ENCODE results near the gene GIT2. TPM values are rescaled to one million over a fixed set of nuclear protein-coding genes. Genes with fewer than 3 reads are reported as not detected.

GIT2 gene
- total RNA-seq, 4 donors from 2014 or later: 28.7 to 46.5 (median 36.2) TPM

DNA sequence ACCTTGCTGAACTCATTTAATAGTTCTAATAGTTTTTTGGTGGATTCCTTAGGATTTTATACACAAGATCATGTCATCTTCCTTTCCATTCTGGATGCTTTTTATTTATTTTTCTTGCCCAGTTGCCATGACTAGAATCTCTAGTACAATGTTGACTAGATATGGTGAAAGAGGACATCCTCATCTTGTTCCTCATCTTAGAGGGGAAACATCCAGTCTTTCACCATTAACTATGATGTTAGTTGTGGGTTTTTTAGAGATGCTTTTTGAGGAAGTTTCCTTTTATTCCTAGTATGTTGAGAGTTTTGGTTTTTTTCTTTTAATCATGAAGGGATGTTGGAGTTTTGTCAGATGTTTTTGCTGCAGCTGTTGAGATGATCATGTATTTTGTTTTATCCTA lies 11.7 kb upstream of the GIT2 start:
- H3K9me3 ChIP-seq: no peaks in the 10 kb centered on the region
- no peak for DNase-seq (ENCODE audit: extremely low spot score)
- H3K27ac ChIP-seq (replicated peaks in 1 of 4): no peak overlapping the region
- no peaks in the 10 kb centered on the region for H3K27me3 ChIP-seq
- H3K4me1 ChIP-seq: peaks cover 0 to 29% (median 14%) of the 10 kb centered on the region in 4 donors
- no peak overlapping the region for H3K4me3 ChIP-seq
- intact Hi-C loops (cut with DNase I): no loop called here
- TF ChIP-seq POLR2A (IDR thresholded peaks at IDR 0.05; ENCODE audit: low read depth) (no peak), POLR2AphosphoS5 (IDR thresholded peaks at IDR 0.05) (no peak), EP300 (IDR thresholded peaks at IDR 0.05) (no peak)
- TF ChIP-seq, protein P1, sequence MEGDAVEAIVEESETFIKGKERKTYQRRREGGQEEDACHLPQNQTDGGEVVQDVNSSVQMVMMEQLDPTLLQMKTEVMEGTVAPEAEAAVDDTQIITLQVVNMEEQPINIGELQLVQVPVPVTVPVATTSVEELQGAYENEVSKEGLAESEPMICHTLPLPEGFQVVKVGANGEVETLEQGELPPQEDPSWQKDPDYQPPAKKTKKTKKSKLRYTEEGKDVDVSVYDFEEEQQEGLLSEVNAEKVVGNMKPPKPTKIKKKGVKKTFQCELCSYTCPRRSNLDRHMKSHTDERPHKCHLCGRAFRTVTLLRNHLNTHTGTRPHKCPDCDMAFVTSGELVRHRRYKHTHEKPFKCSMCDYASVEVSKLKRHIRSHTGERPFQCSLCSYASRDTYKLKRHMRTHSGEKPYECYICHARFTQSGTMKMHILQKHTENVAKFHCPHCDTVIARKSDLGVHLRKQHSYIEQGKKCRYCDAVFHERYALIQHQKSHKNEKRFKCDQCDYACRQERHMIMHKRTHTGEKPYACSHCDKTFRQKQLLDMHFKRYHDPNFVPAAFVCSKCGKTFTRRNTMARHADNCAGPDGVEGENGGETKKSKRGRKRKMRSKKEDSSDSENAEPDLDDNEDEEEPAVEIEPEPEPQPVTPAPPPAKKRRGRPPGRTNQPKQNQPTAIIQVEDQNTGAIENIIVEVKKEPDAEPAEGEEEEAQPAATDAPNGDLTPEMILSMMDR (IDR thresholded peaks at IDR 0.05): no peak
- H3K36me3 ChIP-seq: peaks cover 0 to 18% (median 9%) of the 10 kb centered on the region in 4 donors

DNA sequence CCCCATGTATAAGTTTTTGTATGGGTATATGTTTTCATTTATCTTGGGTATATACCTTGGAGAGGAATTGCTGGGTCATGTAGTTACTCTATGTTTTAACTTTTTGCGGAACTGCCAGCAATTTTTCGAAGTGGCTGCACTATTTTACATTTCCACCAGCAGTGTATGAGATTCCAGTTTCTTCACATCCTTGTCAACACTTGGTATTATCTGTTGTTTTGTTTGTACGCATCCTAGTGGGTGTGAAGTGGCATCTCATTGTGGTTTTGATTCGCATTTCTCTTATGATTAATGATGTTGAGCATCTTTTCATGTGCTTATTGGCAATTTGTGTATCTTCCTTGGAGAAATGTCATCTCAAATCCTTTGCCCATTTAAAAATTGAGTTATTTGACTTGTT lies 9.9 kb upstream of the GIT2 start:
- peaks cover 0 to 9% (median 2%) of the 10 kb centered on the region in 4 donors for H3K36me3 ChIP-seq
- H3K27ac ChIP-seq (replicated peaks in 1 of 4): no peak overlapping the region
- H3K9me3 ChIP-seq: no peaks in the 10 kb centered on the region
- WGBS: 97% methylated on average over 4 of the region's 4 CpGs
- TF ChIP-seq POLR2A (IDR thresholded peaks at IDR 0.05; ENCODE audit: low read depth): no peak
- no peak for TF ChIP-seq POLR2AphosphoS5 (IDR thresholded peaks at IDR 0.05)
- intact Hi-C loops (cut with DNase I): no loop called here
- DNase-seq (ENCODE audit: extremely low spot score): no peak
- no peaks in the 10 kb centered on the region for H3K27me3 ChIP-seq
- no peak overlapping the region for H3K4me3 ChIP-seq
- peaks cover 3 to 33% (median 27%) of the 10 kb centered on the region in 4 donors for H3K4me1 ChIP-seq

DNA sequence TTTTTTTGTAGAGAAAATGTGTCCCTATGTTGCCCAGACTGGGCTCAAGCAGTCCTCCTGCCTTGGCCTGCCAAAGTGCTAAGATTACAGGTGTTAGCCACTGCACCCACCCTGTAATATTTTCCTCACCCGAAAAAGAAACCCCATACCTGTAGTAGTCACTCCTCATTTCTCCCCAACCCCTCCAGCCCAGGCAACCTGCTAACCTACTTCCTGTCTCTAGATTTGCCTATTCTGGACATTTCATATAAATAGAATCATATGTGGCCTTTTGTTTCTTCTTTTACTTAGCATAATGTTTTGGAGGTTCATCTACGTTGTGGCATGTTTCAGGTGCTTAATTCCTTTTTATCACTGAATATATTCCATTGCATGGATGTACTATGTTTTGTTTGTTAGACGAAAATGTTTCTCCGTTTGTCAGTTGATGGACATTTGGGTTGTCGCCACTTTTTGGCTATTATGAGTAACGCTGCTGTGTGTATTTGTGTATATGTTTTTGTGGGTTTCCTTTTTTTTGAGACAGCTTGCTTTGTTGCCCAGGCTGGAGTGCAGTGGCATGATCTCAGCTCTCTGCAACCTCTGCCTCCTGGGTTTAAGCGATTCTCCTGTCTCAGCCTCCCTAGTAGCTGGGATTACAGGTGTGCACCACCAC lies 9.3 kb upstream of the GIT2 start:
- no peak for DNase-seq (ENCODE audit: extremely low spot score)
- WGBS: 92% methylated on average over 7 of the region's 7 CpGs
- peaks cover 0 to 9% (median 2%) of the 10 kb centered on the region in 4 donors for H3K36me3 ChIP-seq
- H3K27ac ChIP-seq (replicated peaks in 1 of 4): no peak overlapping the region
- H3K9me3 ChIP-seq: no peaks in the 10 kb centered on the region
- intact Hi-C loops (cut with DNase I): no loop called here
- no peak for TF ChIP-seq EP300 (IDR thresholded peaks at IDR 0.05)
- H3K4me1 ChIP-seq: peaks cover 7 to 34% (median 28%) of the 10 kb centered on the region in 4 donors
- no peaks in the 10 kb centered on the region for H3K27me3 ChIP-seq
- no peak overlapping the region for H3K4me3 ChIP-seq

DNA sequence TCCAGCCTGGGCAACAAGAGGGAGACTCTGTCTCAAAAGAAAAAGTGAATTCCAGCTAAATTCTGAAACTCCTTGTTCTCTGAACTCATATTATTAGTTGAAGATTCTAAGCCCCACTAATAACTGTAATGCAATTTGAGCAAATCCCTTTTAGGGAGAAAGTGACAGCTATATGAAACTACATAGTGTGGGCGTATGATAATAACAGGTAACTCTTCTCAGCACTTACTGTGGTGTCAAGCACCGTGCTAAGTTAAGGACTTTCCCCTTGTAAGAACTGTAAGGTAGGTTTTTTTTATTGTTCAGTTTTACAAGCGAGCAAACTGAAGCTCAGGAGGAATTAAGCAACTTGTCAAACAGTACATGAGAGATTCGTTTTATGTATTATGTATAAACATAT lies 8.4 kb upstream of the GIT2 start:
- Histone ChIP-seq H3K27me3 (no peaks in the 10 kb centered on the region), H3K27ac (replicated peaks in 1 of 4) (no peak overlapping the region), H3K9me3 (no peaks in the 10 kb centered on the region), H3K4me3 (no peak overlapping the region), H3K4me1 (peaks cover 10 to 39% (median 34%) of the 10 kb centered on the region in 4 donors), H3K36me3 (peaks cover 0 to 9% (median 2%) of the 10 kb centered on the region in 4 donors)
- WGBS: 65% methylated on average over 4 of the region's 4 CpGs
- intact Hi-C loops (cut with DNase I): no loop called here
- DNase-seq (ENCODE audit: extremely low spot score): no peak
- no peak for TF ChIP-seq POLR2A (IDR thresholded peaks at IDR 0.05; ENCODE audit: low read depth)
- TF ChIP-seq POLR2AphosphoS5 (IDR thresholded peaks at IDR 0.05): no peak
- TF ChIP-seq, protein P1 (IDR thresholded peaks at IDR 0.05): no peak
- TF ChIP-seq EP300 (IDR thresholded peaks at IDR 0.05): no peak

DNA sequence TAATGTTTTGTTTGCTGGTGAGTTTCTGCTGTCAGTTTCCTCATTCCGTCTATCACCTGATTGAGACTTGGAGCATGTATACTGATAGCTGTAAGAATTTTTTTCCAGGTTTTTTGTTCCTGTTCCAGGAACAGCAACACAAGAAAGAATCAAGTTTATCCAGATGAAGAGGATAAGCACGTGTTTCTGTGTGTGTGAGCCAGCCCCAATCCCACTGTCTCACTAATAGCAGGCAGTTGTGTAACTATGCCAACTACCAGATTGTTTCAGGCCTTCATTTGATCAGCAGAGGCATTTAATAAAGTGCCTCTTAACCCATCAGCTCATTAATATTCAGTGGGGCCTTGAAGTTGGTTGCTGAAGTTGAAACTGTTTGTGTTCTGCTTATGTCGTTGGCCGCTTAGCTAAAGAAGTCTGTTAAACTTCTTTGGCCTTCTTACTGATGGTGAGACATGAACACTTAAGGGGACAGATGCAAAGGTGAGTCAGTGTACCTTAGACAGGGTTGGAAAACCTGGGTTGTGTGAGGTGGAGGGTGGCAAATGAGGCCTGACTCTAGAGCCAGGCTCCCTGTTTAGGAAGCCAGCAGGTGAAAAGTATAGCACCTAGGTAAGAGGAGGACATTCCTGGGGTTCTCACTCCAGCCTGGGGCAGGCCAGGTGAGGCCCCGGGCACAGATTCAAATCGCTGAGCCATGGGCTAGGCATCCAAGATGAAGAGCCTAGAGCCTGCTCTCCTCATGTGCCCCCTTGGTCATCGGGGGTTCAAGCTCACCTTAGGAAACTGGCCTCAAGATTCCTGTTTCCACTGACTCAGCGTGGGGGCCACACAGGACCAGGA lies 6.7 kb upstream of the GIT2 start:
- intact Hi-C loops (cut with DNase I): no loop called here
- peaks cover 0 to 9% (median 2%) of the 10 kb centered on the region in 4 donors for H3K36me3 ChIP-seq
- TF ChIP-seq, protein P1 (IDR thresholded peaks at IDR 0.05): no peak
- TF ChIP-seq POLR2A (IDR thresholded peaks at IDR 0.05; ENCODE audit: low read depth): no peak
- no peak for TF ChIP-seq POLR2AphosphoS5 (IDR thresholded peaks at IDR 0.05)
- TF ChIP-seq EP300 (IDR thresholded peaks at IDR 0.05): no peak
- H3K4me1 ChIP-seq: peaks cover 17 to 48% (median 38%) of the 10 kb centered on the region in 4 donors
- WGBS: 78% methylated on average over 8 of the region's 8 CpGs
- H3K4me3 ChIP-seq: no peak overlapping the region
- H3K27ac ChIP-seq (replicated peaks in 1 of 4): peak overlapping the region in 1 of 4 donors; percentile 57
- no peak for DNase-seq (ENCODE audit: extremely low spot score)
- H3K9me3 ChIP-seq: no peaks in the 10 kb centered on the region
- no peaks in the 10 kb centered on the region for H3K27me3 ChIP-seq

All from esophagus muscularis mucosa (tissue), 4 donors.